HL-60 (cell line): ENCODE results near the gene RBP4.
"Not testable (repeated sequence)": the region's sequence is repeated elsewhere in the genome, so short reads cannot be mapped to it uniquely, and the experiment has no call there.

Experiments used
- DNase-seq, 2 experiments: peaks; one replicate each; pipeline ENCODE4 v3.0.0-alpha.2; 2010 to 2020; ENCODE audit warnings: low read depth in 1 of 2, low spot score in 1 of 2
- H3K27ac ChIP-seq: fragments of 250-450 bp; sonication (Bioruptor Pico); replicated peaks from 2 replicates; pipeline ENCODE4 v1.5.1; 2020; ENCODE audit warnings: mild to moderate bottlenecking, moderate library complexity
- H3K27me3 ChIP-seq: fragments of 250-450 bp; sonication (Bioruptor Pico); 2 replicates; pipeline ENCODE4 v1.5.1; 2021; ENCODE audit warnings: mild to moderate bottlenecking, moderate library complexity; ENCODE audit not compliant: insufficient read depth, poor library complexity, severe bottlenecking
- H3K4me3 ChIP-seq: replicated peaks from 2 replicates; pipeline ENCODE4 v1.5.1; 2011; ENCODE audit warnings: mild to moderate bottlenecking, control low read depth, low read length; ENCODE audit not compliant: insufficient read depth
- CTCF ChIP-seq: IDR thresholded peaks from one replicate; pipeline ENCODE4 v1.5.1; 2011; ENCODE audit warnings: low read length, control low read depth, inconsistent platforms; ENCODE audit not compliant: insufficient read depth
- GABPA ChIP-seq: IDR thresholded peaks from 2 replicates; pipeline ENCODE4 v1.6.1; 2012; ENCODE audit warnings: low read depth
- POLR2AphosphoS5 ChIP-seq: IDR thresholded peaks from 2 replicates; pipeline ENCODE4 v1.6.1; 2012; ENCODE audit warnings: low read depth
- REST ChIP-seq: IDR thresholded peaks from 2 replicates; pipeline ENCODE4 v1.6.1; 2012; ENCODE audit warnings: low read depth; ENCODE audit not compliant: insufficient replicate concordance
- SPI1 ChIP-seq: IDR thresholded peaks from 2 replicates; pipeline ENCODE4 v1.6.1; 2012; ENCODE audit warnings: low read depth, mild to moderate bottlenecking, borderline replicate concordance

Gene RBP4

GRCh38 chr10:93547522-93547921 lies 53.5 kb downstream of the RBP4 start:
- no peak overlapping the region for H3K4me3 ChIP-seq
- TF ChIP-seq CTCF (no peak), SPI1 (no peak), REST (no peak), POLR2AphosphoS5 (no peak), GABPA (no peak)
- peaks cover 2% of the 10 kb centered on the region for H3K27me3 ChIP-seq
- H3K27ac ChIP-seq, result no peak overlapping the region
- no peak for DNase-seq

- DNase-seq, H3K4me3 ChIP-seq, H3K27ac ChIP-seq, H3K27me3 ChIP-seq: not testable (repeated sequence)
Measured at GRCh38 chr10:93546995-93547394, 54.0 kb downstream of the RBP4 start.

GRCh38 chr10:93542358-93542791 lies 58.7 kb downstream of the RBP4 start:
- H3K27me3 ChIP-seq, result peaks cover 2% of the 10 kb centered on the region
- DNase-seq, result no peak
- H3K27ac ChIP-seq, result no peak overlapping the region
- TF ChIP-seq CTCF (no peak), POLR2AphosphoS5 (no peak), GABPA (no peak), SPI1 (no peak), REST (no peak)
- no peak overlapping the region for H3K4me3 ChIP-seq
